ENCODE results near the gene RAB23. TPM values are rescaled to one million over a fixed set of nuclear protein-coding genes. Genes with fewer than 3 reads are reported as not detected.
A peak's percentile ranks its signal among the peaks of the same experiment; 100 is the strongest.

RAB23 gene
- total RNA-seq, 2 experiments from 2014 or later, result 1.2 to 1.5 TPM

- H3K9me3 Mint-ChIP-seq, result peaks cover 6% of the 10 kb centered on the region
- H3K27me3 Mint-ChIP-seq, result peaks cover 34% of the 10 kb centered on the region
- H3K36me3 Mint-ChIP-seq, result peaks cover 11% of the 10 kb centered on the region
- H3K4me3 Mint-ChIP-seq, result no peak overlapping the region
- no peak overlapping the region for H3K27ac Mint-ChIP-seq
- H3K4me1 Mint-ChIP-seq, result peaks cover 16% of the 10 kb centered on the region
- DNase-seq, result no peak
These were observed 5.6 kb downstream of the RAB23 start for GRCh38 chr6:57216235-57217101.

DNA sequence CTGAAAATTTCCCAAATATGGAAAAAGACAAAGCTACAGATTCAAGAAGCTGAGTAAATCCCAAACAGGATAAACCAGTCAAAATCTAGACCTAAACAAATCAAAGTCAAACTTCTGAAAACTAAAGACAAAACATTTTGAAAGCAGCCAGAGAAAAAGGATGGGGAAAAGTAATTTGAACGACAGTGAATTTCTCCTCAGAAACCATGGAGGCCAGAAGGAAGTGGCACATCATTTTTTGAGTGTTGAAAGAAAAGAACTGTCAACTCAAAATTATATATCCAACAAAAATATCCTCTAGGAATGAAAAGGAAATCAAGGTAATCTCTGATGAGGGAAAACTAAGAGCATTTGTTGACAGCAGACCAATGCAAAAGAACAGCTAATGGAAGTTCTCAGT, 6.8 kb downstream of the RAB23 start:
- H3K9me3 Mint-ChIP-seq, result peaks cover 6% of the 10 kb centered on the region
- H3K4me1 Mint-ChIP-seq, result peaks cover 12% of the 10 kb centered on the region
- no peak for DNase-seq
- peaks cover 25% of the 10 kb centered on the region for H3K27me3 Mint-ChIP-seq
- H3K4me3 Mint-ChIP-seq, result no peak overlapping the region
- H3K27ac Mint-ChIP-seq, result no peak overlapping the region
- peaks cover 11% of the 10 kb centered on the region for H3K36me3 Mint-ChIP-seq

DNA sequence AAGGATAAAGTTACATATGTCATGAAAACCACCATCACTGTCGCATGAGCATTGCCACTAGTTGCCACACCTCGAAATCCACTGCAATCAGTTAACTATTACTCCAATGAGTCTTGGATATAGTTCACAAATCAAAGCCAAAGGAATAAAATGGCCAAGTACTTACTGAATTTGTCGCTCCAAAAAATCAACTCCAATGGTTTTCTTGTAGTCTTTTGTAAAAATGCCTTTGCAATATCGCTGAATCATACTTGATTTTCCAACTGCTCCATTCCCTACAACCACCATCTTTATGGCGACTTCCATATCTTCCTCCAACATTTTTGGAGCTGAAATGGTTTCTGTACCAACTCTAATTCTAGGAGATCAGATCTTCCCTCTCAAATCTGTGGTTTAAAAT, 12.0 kb downstream of the RAB23 start:
- Mint-ChIP-seq H3K27me3 (no peaks in the 10 kb centered on the region), H3K9me3 (peaks cover 2% of the 10 kb centered on the region), H3K27ac (no peak overlapping the region), H3K4me3 (no peak overlapping the region), H3K36me3 (peaks cover 3% of the 10 kb centered on the region), H3K4me1 (peaks cover 8% of the 10 kb centered on the region)
- DNase-seq, result no peak

DNA sequence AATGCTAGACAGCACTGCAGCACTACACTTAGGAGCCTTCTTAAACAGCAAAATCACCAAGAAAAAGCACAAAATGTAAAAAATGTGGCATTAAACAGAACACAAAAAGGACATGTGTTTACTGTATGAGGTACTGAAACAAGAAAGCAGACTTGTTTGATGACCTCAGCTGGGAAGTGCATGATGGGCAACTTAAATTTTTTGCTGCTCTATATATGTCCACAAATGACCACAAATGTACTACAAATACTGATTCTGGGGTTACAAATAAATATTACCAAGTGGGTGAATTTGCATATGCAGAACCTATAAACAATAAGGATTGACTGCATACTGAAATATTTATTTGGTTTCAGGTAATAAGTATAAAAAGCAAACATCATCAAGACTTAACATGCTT, 13.1 kb downstream of the RAB23 start:
- H3K27me3 Mint-ChIP-seq, result no peaks in the 10 kb centered on the region
- no peak overlapping the region for H3K27ac Mint-ChIP-seq
- H3K4me3 Mint-ChIP-seq, result no peak overlapping the region

GRCh38 chr6:57207872-57208271, 14.2 kb downstream of the RAB23 start:
- Mint-ChIP-seq H3K4me3 (no peak overlapping the region), H3K9me3 (no peaks in the 10 kb centered on the region), H3K27me3 (no peaks in the 10 kb centered on the region), H3K4me1 (no peaks in the 10 kb centered on the region), H3K36me3 (no peaks in the 10 kb centered on the region), H3K27ac (no peak overlapping the region)
- no peak for DNase-seq

More for the DNA sequence above, 13.1 kb downstream of the RAB23 start:
- no peak for DNase-seq
- H3K36me3 Mint-ChIP-seq, result no peaks in the 10 kb centered on the region
- H3K4me1 Mint-ChIP-seq, result peaks cover 1% of the 10 kb centered on the region
- no peaks in the 10 kb centered on the region for H3K9me3 Mint-ChIP-seq

- Mint-ChIP-seq H3K36me3 (no peaks in the 10 kb centered on the region), H3K4me1 (no peaks in the 10 kb centered on the region), H3K9me3 (no peaks in the 10 kb centered on the region), H3K27me3 (no peaks in the 10 kb centered on the region), H3K4me3 (no peak overlapping the region), H3K27ac (no peak overlapping the region)
- no peak for DNase-seq
These were observed 15.0 kb downstream of the RAB23 start for GRCh38 chr6:57207141-57207540.

DNA sequence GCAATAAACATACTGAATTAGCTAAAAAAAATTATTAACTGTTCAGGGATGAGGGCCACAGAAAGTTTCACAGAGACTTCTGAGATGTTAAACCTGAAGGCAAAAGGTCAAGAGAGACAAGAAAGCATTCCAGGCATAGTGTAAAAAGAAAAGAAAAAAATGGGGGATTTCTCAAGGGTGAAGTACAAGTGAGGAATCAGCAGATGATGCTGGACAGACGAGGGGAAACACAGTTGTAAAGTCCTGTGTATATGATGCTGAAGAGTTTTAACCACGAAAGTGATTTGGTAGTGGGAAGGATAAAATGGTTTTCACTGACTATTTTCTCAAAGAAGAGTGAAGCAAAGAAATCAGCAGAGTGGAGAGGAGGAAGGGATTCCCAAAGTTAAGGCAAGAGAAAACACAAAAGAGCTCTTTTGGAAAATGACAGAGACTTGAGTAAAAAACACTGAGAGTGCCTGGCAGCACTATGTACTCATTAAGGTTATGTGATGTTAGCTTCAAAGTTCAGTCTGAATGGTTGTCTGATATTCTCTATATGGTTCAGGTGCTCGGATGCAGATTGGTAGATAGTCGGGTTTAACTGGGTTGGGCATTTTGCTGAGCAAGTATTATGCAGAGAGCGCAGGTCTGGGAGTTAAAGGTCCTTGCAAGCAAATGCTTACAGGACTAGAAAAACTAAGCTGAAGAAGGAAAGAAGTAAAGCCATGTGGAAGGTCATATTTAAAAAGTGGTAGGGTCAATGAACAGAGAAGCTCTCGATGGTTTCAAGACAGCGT, 16.4 kb downstream of the RAB23 start:
- no peak for DNase-seq
- Mint-ChIP-seq H3K4me3 (no peak overlapping the region), H3K27ac (no peak overlapping the region), H3K4me1 (no peaks in the 10 kb centered on the region), H3K36me3 (no peaks in the 10 kb centered on the region), H3K27me3 (no peaks in the 10 kb centered on the region), H3K9me3 (no peaks in the 10 kb centered on the region)

DNA sequence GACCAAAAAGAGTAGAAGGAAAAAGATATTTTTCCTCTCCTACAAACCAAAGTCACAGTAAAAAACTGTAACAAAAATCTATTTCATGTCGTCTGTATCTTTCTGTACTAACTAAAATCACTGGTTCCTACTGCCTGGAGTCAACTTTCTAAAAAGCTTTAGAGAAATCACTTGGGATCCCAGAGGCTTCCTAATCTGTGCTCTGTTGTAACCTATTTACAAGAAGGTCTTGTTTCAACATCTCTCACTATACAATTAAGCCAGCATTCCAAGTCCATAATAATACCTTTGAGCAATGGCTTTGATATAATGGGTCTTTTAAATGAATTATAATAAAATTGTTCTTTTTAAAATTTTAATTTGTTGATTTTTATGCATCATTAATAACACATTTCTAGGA, 20.4 kb downstream of the RAB23 start:
- Mint-ChIP-seq H3K36me3 (no peaks in the 10 kb centered on the region), H3K4me1 (no peaks in the 10 kb centered on the region), H3K27me3 (no peaks in the 10 kb centered on the region), H3K9me3 (no peaks in the 10 kb centered on the region), H3K27ac (no peak overlapping the region), H3K4me3 (no peak overlapping the region)
- no peak for DNase-seq

GRCh38 chr6:57198926-57199636, 23.0 kb downstream of the RAB23 start:
- H3K27me3 Mint-ChIP-seq, result no peaks in the 10 kb centered on the region
- H3K36me3 Mint-ChIP-seq, result no peaks in the 10 kb centered on the region
- H3K4me3 Mint-ChIP-seq, result no peak overlapping the region
- DNase-seq, result no peak
- no peaks in the 10 kb centered on the region for H3K9me3 Mint-ChIP-seq
- H3K27ac Mint-ChIP-seq, result no peak overlapping the region
- no peaks in the 10 kb centered on the region for H3K4me1 Mint-ChIP-seq

DNA sequence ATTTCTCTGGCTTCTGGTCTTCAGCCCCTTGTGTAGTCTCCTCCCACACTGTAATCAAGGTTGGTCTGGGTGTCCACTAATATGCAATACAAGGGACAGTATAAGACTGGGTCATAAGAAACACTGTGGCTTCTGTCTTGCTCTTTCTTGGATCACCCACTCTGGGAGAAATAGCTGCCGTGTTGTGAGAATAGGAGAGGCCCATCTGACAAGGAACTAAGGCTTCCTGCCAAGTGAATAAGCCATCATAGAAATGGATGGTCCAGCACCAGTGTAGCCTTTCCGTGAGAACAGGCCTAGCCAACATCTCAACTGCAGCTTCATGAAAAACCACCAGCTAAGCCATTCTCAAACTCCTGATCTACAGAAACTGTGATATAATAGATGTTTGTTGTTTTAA, 26.6 kb downstream of the RAB23 start:
- Mint-ChIP-seq H3K27ac (no peak overlapping the region), H3K27me3 (no peaks in the 10 kb centered on the region), H3K36me3 (peaks cover 3% of the 10 kb centered on the region), H3K9me3 (no peaks in the 10 kb centered on the region), H3K4me3 (no peak overlapping the region), H3K4me1 (no peaks in the 10 kb centered on the region)
- no peak for DNase-seq

DNA sequence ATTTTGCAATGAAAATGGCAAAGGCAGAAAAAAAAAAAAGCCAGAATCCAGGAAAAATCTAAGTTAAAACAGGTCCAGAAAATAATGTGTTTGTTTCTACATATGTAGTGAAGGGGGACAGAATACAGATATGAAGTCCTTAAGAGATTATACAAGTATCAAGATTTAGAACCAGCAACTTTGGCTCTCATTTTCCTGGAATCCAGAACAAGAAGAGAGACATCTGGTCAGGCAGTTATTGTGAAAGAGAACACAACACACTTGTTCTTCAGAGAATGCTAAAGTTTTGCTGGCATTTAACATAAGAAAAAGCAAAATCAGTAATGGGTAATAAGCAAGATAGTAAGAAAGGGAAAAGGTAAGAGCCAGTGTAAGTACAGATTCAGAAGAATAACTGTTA, 28.9 kb downstream of the RAB23 start:
- H3K4me1 Mint-ChIP-seq, result no peaks in the 10 kb centered on the region
- no peak for DNase-seq
- H3K27ac Mint-ChIP-seq, result no peak overlapping the region
- H3K36me3 Mint-ChIP-seq, result peaks cover 3% of the 10 kb centered on the region
- no peaks in the 10 kb centered on the region for H3K27me3 Mint-ChIP-seq
- H3K9me3 Mint-ChIP-seq, result no peaks in the 10 kb centered on the region
- no peak overlapping the region for H3K4me3 Mint-ChIP-seq

DNA sequence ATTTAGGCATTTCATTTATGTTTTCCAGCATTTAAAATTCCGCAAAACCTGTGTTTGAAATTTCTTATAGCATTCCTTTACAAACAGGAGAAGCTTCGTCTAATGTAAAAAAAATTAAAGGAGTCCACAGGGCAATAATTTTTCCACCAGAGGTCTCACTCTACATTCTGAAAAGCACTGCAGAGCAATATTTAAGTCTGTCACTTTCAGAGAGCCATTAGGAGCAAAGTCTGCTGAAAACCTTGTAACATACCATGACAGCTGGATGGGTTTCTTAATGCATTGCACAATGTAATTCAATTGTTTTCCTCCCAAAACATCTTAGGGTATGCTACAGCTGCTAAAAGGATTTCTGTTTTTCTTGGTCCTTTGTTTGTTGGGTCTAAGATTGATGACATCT, 32.0 kb downstream of the RAB23 start:
- no peak overlapping the region for H3K4me3 Mint-ChIP-seq
- no peak for DNase-seq
- no peak overlapping the region for H3K27ac Mint-ChIP-seq
- H3K9me3 Mint-ChIP-seq, result no peaks in the 10 kb centered on the region
- H3K36me3 Mint-ChIP-seq, result peaks cover 9% of the 10 kb centered on the region
- H3K27me3 Mint-ChIP-seq, result no peaks in the 10 kb centered on the region
- no peaks in the 10 kb centered on the region for H3K4me1 Mint-ChIP-seq

- no peak for DNase-seq
- Mint-ChIP-seq H3K27me3 (no peaks in the 10 kb centered on the region), H3K27ac (no peak overlapping the region), H3K4me1 (peaks cover 3% of the 10 kb centered on the region), H3K9me3 (no peaks in the 10 kb centered on the region), H3K4me3 (no peak overlapping the region), H3K36me3 (peaks cover 14% of the 10 kb centered on the region)
These were observed 38.8 kb downstream of the RAB23 start for GRCh38 chr6:57183336-57183735.

DNA sequence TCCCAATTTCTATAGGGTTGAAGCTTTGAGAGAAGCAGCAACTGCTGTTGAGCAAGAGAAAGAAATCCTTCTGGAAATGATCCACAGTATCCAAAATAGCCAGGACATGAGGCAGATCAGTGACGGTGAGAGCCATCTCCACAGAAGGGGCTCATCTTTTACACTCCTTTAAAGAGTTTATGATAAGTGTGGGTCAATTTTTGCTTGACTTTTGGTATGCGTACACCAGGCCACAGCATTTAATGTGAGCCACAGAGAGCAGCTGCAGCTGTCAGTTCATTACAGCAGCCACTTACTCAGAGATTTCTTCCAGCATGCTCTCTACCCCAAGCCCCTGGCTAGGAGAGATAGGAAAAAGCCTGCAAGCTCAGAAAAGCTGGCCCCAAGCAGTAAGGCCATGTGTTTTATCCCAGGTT, 40.1 kb downstream of the RAB23 start:
- DNase-seq, result no peak
- Mint-ChIP-seq H3K36me3 (peaks cover 20% of the 10 kb centered on the region), H3K27ac (peak overlapping the region; percentile 42), H3K9me3 (no peaks in the 10 kb centered on the region), H3K4me3 (no peak overlapping the region), H3K4me1 (peaks cover 9% of the 10 kb centered on the region), H3K27me3 (no peaks in the 10 kb centered on the region)

- Mint-ChIP-seq H3K9me3 (no peaks in the 10 kb centered on the region), H3K27ac (no peak overlapping the region), H3K4me3 (no peak overlapping the region), H3K36me3 (peaks cover 14% of the 10 kb centered on the region), H3K27me3 (no peaks in the 10 kb centered on the region), H3K4me1 (peaks cover 17% of the 10 kb centered on the region)
- no peak for DNase-seq
These were observed 41.5 kb downstream of the RAB23 start for GRCh38 chr6:57180596-57180995.

Data from activated naive CD8-positive, alpha-beta T cell treated with anti-CD3 and anti-CD28 coated beads for 36 hours (primary cell).